WTC11 (cell line): Measurements from ENCODE around the gene C1QB. TPM values are rescaled to one million over a fixed set of nuclear protein-coding genes. Genes with fewer than 3 reads are reported as not detected.

ENCODE experiments used
- ATAC-seq: fragments of 200-7000 bp; cut with Tn5 transposase; 2 replicates; pipeline ENCODE4 v1.10.0; 2021; ENCODE audit warnings: mild to moderate bottlenecking, moderate library complexity
- CTCF ChIA-PET: fragments of 300-600 bp; sonication (Branson Sonifier 250); formaldehyde crosslinking; loops from one replicate; lab custom pipeline; 2021; ENCODE audit warnings: antibody characterized with exemption; lab: Charles Lee
- POLR2A ChIA-PET: fragments of 350-600 bp; sonication (Branson Sonifier 250); formaldehyde crosslinking; loops from one replicate; lab custom pipeline; 2021; ENCODE audit warnings: antibody characterized with exemption; lab: Charles Lee
- DNase-seq: peaks from one replicate; pipeline ENCODE4 v3.0.0; 2021; ENCODE audit warnings: low spot score
- H3K27ac Mint-ChIP-seq: 2 replicates; pipeline ENCODE4 v1.8.0; 2021; ENCODE audit warnings: mixed read lengths
- H3K27me3 Mint-ChIP-seq: 2 replicates; pipeline ENCODE4 v1.8.0; 2021; ENCODE audit warnings: low read depth, mild to moderate bottlenecking, moderate library complexity, mixed read lengths
- H3K36me3 Mint-ChIP-seq: 2 replicates; pipeline ENCODE4 v1.8.0; 2021; ENCODE audit warnings: mixed read lengths
- H3K4me1 Mint-ChIP-seq: 2 replicates; pipeline ENCODE4 v1.8.0; 2022; ENCODE audit warnings: mixed read lengths
- H3K4me3 Mint-ChIP-seq: 2 replicates; pipeline ENCODE4 v1.8.0; 2021; ENCODE audit warnings: mild to moderate bottlenecking, moderate library complexity, mixed read lengths
- H3K9me3 Mint-ChIP-seq: 2 replicates; pipeline ENCODE4 v1.8.0; 2021; ENCODE audit warnings: mixed read lengths
- FOXK1 ChIP-seq: sonication (generic); formaldehyde crosslinking; IDR thresholded peaks from 2 replicates; pipeline ENCODE4 v1.8.0; 2022; ENCODE audit warnings: mild to moderate bottlenecking, moderate library complexity, missing genetic modification reagents
- FOXP1 ChIP-seq: sonication (generic); formaldehyde crosslinking; IDR thresholded peaks from 2 replicates; pipeline ENCODE4 v1.8.0; 2022; ENCODE audit warnings: missing genetic modification reagents, mild to moderate bottlenecking, moderate library complexity, borderline replicate concordance
- GABPB1 ChIP-seq: sonication (generic); formaldehyde crosslinking; IDR thresholded peaks from 2 replicates; pipeline ENCODE4 v1.8.1; 2023; ENCODE audit warnings: mild to moderate bottlenecking, missing genetic modification reagents
- MYBL2 ChIP-seq: sonication (generic); formaldehyde crosslinking; IDR thresholded peaks from 2 replicates; pipeline ENCODE4 v1.8.1; 2023; ENCODE audit warnings: mild to moderate bottlenecking, moderate library complexity, missing genetic modification reagents
- NFYB ChIP-seq: sonication (generic); formaldehyde crosslinking; conservative IDR thresholded peaks from 2 replicates; pipeline ENCODE4 v1.8.0; 2022; ENCODE audit warnings: low read depth, missing genetic modification reagents
- RELA ChIP-seq: sonication (generic); formaldehyde crosslinking; IDR thresholded peaks from 2 replicates; pipeline ENCODE4 v1.8.1; 2022; ENCODE audit warnings: missing genetic modification reagents, mild to moderate bottlenecking, borderline replicate concordance
- SOX15 ChIP-seq: fragments of 250-450 bp; sonication (Bioruptor Pico); IDR thresholded peaks from 2 replicates; pipeline ENCODE4 v1.9.0; 2021; ENCODE audit warnings: mild to moderate bottlenecking
- TEAD4 ChIP-seq: sonication (generic); formaldehyde crosslinking; IDR thresholded peaks from 2 replicates; pipeline ENCODE4 v1.8.0; 2022; ENCODE audit warnings: mild to moderate bottlenecking, missing genetic modification reagents
- ZNF121 ChIP-seq: sonication (generic); formaldehyde crosslinking; IDR thresholded peaks from 2 replicates; pipeline ENCODE4 v1.8.0; 2023; ENCODE audit warnings: missing genetic modification reagents
- total RNA-seq: library from RNA; stranded (reverse); gene quantifications from 3 replicates; pipeline ENCODE4 v1.2.3, GENCODE V29; 2021
- TF ChIP-seq, protein P1 (sequence below): sonication (generic); formaldehyde crosslinking; IDR thresholded peaks from 2 replicates; pipeline ENCODE4 v1.8.1; 2022; ENCODE audit warnings: missing genetic modification reagents, borderline replicate concordance
- TF ChIP-seq, protein P2 (sequence below): sonication (generic); formaldehyde crosslinking; IDR thresholded peaks from 2 replicates; pipeline ENCODE4 v1.8.0; 2022; ENCODE audit warnings: mild to moderate bottlenecking, missing genetic modification reagents
- TF ChIP-seq, protein P3 (sequence below): sonication (generic); formaldehyde crosslinking; IDR thresholded peaks from 2 replicates; pipeline ENCODE4 v1.8.1; 2022; ENCODE audit warnings: low read depth, mild to moderate bottlenecking, moderate library complexity, missing genetic modification reagents, borderline replicate concordance
- TF ChIP-seq, protein P4 (sequence below): sonication (generic); formaldehyde crosslinking; IDR thresholded peaks from 2 replicates; pipeline ENCODE4 v1.8.1; 2023; ENCODE audit warnings: mild to moderate bottlenecking, missing genetic modification reagents, borderline replicate concordance
- TF ChIP-seq, protein P5 (sequence below): sonication (generic); formaldehyde crosslinking; IDR thresholded peaks from 2 replicates; pipeline ENCODE4 v1.8.0; 2022; ENCODE audit warnings: mild to moderate bottlenecking, missing genetic modification reagents
- TF ChIP-seq, protein P6 (sequence below): sonication (generic); formaldehyde crosslinking; IDR thresholded peaks from 2 replicates; pipeline ENCODE4 v1.8.0; 2023; ENCODE audit warnings: missing genetic modification reagents

The C1QB gene
- total RNA-seq, 1 experiment from 2014 or later: 0.61 TPM

DNA sequence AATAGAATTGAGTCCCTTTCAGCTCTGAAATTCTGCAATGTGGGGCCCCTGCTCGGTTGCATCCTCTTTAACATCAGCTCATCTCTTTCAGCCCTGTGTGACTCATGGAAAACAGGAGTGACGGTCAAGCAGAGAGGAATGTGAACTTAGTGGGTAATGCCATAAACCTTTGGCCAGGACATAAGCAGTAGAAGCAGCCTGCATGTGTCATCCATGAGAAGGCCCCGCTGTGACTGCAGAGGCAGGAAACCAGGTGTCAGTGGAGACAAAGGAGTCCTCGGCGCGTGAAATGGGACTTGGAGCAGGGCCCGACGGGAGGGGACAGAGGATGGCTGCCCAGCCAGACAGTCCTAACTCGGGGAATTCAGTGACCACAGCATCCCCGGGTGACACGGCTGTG, 36.5 kb downstream of the C1QB start:
- no peak for DNase-seq
- peaks cover 6% of the 10 kb centered on the region for H3K4me1 Mint-ChIP-seq
- H3K27me3 Mint-ChIP-seq: no peaks in the 10 kb centered on the region
- H3K27ac Mint-ChIP-seq: no peak overlapping the region
- H3K9me3 Mint-ChIP-seq: no peaks in the 10 kb centered on the region
- H3K4me3 Mint-ChIP-seq: no peak overlapping the region
- CTCF ChIA-PET: interaction anchor here (2.7 kb wide), 1 partner anchor 15 kb away, joined by 11 read pairs; no protein-coding TSS in a partner anchor
- TF ChIP-seq SOX15 (CRISPR knock-in tag): no peak
- TF ChIP-seq FOXK1 (CRISPR knock-in tag): no peak
- TF ChIP-seq, protein P1, sequence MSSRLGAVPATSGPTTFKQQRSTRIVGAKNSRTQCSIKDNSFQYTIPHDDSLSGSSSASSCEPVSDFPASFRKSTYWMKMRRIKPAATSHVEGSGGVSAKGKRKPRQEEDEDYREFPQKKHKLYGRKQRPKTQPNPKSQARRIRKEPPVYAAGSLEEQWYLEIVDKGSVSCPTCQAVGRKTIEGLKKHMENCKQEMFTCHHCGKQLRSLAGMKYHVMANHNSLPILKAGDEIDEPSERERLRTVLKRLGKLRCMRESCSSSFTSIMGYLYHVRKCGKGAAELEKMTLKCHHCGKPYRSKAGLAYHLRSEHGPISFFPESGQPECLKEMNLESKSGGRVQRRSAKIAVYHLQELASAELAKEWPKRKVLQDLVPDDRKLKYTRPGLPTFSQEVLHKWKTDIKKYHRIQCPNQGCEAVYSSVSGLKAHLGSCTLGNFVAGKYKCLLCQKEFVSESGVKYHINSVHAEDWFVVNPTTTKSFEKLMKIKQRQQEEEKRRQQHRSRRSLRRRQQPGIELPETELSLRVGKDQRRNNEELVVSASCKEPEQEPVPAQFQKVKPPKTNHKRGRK (CRISPR knock-in tag): no peak
- no peak for TF ChIP-seq RELA (CRISPR knock-in tag)
- TF ChIP-seq, protein P2, sequence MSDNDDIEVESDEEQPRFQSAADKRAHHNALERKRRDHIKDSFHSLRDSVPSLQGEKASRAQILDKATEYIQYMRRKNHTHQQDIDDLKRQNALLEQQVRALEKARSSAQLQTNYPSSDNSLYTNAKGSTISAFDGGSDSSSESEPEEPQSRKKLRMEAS (CRISPR knock-in tag): no peak
- no peak for TF ChIP-seq MYBL2 (CRISPR knock-in tag)
- TF ChIP-seq TEAD4 (CRISPR knock-in tag): no peak
- TF ChIP-seq GABPB1: no peak
- TF ChIP-seq, protein P3, sequence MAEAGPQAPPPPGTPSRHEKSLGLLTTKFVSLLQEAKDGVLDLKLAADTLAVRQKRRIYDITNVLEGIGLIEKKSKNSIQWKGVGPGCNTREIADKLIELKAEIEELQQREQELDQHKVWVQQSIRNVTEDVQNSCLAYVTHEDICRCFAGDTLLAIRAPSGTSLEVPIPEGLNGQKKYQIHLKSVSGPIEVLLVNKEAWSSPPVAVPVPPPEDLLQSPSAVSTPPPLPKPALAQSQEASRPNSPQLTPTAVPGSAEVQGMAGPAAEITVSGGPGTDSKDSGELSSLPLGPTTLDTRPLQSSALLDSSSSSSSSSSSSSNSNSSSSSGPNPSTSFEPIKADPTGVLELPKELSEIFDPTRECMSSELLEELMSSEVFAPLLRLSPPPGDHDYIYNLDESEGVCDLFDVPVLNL (CRISPR knock-in tag): no peak
- TF ChIP-seq, protein P4, sequence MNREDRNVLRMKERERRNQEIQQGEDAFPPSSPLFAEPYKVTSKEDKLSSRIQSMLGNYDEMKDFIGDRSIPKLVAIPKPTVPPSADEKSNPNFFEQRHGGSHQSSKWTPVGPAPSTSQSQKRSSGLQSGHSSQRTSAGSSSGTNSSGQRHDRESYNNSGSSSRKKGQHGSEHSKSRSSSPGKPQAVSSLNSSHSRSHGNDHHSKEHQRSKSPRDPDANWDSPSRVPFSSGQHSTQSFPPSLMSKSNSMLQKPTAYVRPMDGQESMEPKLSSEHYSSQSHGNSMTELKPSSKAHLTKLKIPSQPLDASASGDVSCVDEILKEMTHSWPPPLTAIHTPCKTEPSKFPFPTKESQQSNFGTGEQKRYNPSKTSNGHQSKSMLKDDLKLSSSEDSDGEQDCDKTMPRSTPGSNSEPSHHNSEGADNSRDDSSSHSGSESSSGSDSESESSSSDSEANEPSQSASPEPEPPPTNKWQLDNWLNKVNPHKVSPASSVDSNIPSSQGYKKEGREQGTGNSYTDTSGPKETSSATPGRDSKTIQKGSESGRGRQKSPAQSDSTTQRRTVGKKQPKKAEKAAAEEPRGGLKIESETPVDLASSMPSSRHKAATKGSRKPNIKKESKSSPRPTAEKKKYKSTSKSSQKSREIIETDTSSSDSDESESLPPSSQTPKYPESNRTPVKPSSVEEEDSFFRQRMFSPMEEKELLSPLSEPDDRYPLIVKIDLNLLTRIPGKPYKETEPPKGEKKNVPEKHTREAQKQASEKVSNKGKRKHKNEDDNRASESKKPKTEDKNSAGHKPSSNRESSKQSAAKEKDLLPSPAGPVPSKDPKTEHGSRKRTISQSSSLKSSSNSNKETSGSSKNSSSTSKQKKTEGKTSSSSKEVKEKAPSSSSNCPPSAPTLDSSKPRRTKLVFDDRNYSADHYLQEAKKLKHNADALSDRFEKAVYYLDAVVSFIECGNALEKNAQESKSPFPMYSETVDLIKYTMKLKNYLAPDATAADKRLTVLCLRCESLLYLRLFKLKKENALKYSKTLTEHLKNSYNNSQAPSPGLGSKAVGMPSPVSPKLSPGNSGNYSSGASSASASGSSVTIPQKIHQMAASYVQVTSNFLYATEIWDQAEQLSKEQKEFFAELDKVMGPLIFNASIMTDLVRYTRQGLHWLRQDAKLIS: no peak
- no peak for TF ChIP-seq NFYB (CRISPR knock-in tag)
- no peak for TF ChIP-seq FOXP1 (CRISPR knock-in tag)
- TF ChIP-seq, all 79 proteins: peak for 0
- ATAC-seq: no peak
- POLR2A ChIA-PET: no interaction called here
- no peaks in the 10 kb centered on the region for H3K36me3 Mint-ChIP-seq

DNA sequence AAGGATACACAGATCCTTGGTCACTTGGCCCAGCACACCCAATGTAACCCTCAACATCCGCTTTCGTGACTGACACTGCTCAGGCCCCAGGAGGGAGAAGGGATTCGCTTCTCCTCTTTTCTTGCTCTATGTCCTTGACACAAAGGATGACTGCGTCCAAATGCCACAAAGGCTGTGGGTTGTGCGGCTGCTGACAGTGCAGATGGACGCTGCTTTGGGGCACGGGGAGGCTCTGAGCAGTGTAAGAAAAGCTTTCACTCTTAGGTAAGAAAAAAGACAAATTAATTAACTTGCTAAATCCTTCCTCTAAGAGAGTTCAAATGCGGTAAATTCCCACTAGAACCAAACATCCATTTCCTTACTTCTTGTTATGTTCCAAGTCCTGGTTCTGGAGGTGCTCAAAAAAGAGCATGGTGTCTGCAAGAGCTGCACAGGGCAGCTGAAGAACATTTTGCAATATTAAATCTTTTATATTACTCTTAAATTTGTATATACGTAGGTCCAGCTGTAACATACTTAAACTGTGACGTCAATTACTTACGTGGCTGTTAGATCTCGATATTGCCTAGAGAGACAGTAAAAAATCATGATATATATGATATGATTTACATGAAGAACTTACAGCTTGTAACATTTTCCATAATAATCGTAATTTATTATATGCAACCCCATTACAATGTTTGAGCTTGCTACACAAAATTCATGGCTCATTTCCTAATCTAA, 38.2 kb downstream of the C1QB start:
- no peak for ATAC-seq
- TF ChIP-seq, protein P5, sequence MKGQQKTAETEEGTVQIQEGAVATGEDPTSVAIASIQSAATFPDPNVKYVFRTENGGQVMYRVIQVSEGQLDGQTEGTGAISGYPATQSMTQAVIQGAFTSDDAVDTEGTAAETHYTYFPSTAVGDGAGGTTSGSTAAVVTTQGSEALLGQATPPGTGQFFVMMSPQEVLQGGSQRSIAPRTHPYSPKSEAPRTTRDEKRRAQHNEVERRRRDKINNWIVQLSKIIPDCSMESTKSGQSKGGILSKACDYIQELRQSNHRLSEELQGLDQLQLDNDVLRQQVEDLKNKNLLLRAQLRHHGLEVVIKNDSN (CRISPR knock-in tag): no peak
- no peak for TF ChIP-seq FOXK1 (CRISPR knock-in tag)
- no peak for TF ChIP-seq ZNF121 (CRISPR knock-in tag)
- TF ChIP-seq, protein P6, sequence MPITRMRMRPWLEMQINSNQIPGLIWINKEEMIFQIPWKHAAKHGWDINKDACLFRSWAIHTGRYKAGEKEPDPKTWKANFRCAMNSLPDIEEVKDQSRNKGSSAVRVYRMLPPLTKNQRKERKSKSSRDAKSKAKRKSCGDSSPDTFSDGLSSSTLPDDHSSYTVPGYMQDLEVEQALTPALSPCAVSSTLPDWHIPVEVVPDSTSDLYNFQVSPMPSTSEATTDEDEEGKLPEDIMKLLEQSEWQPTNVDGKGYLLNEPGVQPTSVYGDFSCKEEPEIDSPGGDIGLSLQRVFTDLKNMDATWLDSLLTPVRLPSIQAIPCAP (CRISPR knock-in tag): no peak
- no peak for TF ChIP-seq MYBL2 (CRISPR knock-in tag)
- TF ChIP-seq, all 79 proteins: peak for 0
- 0 out of 2 replicates have a peak, but pooled peaks cover 2% of the 10 kb centered on the region for H3K4me1 Mint-ChIP-seq
- no peak for DNase-seq
- H3K9me3 Mint-ChIP-seq: no peaks in the 10 kb centered on the region
- H3K27ac Mint-ChIP-seq: no peak overlapping the region
- CTCF ChIA-PET: interaction anchor here (1.1 kb wide), 1 partner anchor 13 kb away, joined by 6 read pairs; no protein-coding TSS in a partner anchor
- no peak overlapping the region for H3K4me3 Mint-ChIP-seq
- no peaks in the 10 kb centered on the region for H3K27me3 Mint-ChIP-seq
- POLR2A ChIA-PET: no interaction called here
- H3K36me3 Mint-ChIP-seq: no peaks in the 10 kb centered on the region
